Large intestine (tissue), 3 donors: ENCODE data around the gene SNTB2. TPM values are rescaled to one million over a fixed set of nuclear protein-coding genes. Genes with fewer than 3 reads are reported as not detected.

Experiments used
- DNase-seq, 2 donors: peaks; one replicate each; pipeline versions ENCODE4 v3.0.0 to v3.0.0-alpha.2; 2013
- H3K27ac ChIP-seq: one replicate; pipeline ENCODE4 v1.5.1; 2013; ENCODE audit warnings: low read length
- H3K27me3 ChIP-seq: 2 replicates; pipeline ENCODE4 v1.6.1; 2013; ENCODE audit warnings: low read length; ENCODE audit not compliant: control insufficient read depth, insufficient read depth
- H3K36me3 ChIP-seq: 2 replicates; pipeline ENCODE4 v1.6.1; 2013; ENCODE audit warnings: low read length; ENCODE audit not compliant: control insufficient read depth, insufficient read depth
- H3K4me1 ChIP-seq: one replicate; pipeline ENCODE4 v1.6.1; 2013; ENCODE audit warnings: low read length; ENCODE audit not compliant: control insufficient read depth, insufficient read depth
- H3K4me3 ChIP-seq: one replicate; pipeline ENCODE4 v1.5.1; 2013; ENCODE audit warnings: low read length
- H3K9me3 ChIP-seq: one replicate; pipeline ENCODE4 v1.6.1; 2013; ENCODE audit warnings: mild to moderate bottlenecking, low read depth, low read length, moderate library complexity; ENCODE audit not compliant: control insufficient read depth
- WGBS: methylation state at CpG from one replicate; pipeline ENCODE4 v1.1.5; 2013; ENCODE audit warnings: low lambda C conversion rate; ENCODE audit not compliant: insufficient coverage; 5-methylcytosine and 5-hydroxymethylcytosine counted together
- polyA plus RNA-seq: library from polyadenylated mRNA; unstranded; fragments of 120-200 nt; gene quantifications from one replicate; pipeline ENCODE4 v1.2.1, GENCODE V29; 2013

The SNTB2 gene
- polyA plus RNA-seq, 1 donor: 8.8 TPM

- Histone ChIP-seq H3K36me3 (peaks cover 60% of the 10 kb centered on the region), H3K9me3 (no peaks in the 10 kb centered on the region), H3K27me3 (no peaks in the 10 kb centered on the region), H3K27ac (no peak overlapping the region), H3K4me1 (peaks cover 3% of the 10 kb centered on the region), H3K4me3 (no peak overlapping the region)
- no peak for DNase-seq
- whole genome bisulfite sequencing: 100% methylated on average over 1 of the region's 11 CpGs
Measured at GRCh38 chr16:69314534-69314933, 127.6 kb downstream of the SNTB2 start.

- peaks cover 3% of the 10 kb centered on the region for H3K4me1 ChIP-seq
Measured at GRCh38 chr16:69315486-69316311, 128.7 kb downstream of the SNTB2 start.

DNA sequence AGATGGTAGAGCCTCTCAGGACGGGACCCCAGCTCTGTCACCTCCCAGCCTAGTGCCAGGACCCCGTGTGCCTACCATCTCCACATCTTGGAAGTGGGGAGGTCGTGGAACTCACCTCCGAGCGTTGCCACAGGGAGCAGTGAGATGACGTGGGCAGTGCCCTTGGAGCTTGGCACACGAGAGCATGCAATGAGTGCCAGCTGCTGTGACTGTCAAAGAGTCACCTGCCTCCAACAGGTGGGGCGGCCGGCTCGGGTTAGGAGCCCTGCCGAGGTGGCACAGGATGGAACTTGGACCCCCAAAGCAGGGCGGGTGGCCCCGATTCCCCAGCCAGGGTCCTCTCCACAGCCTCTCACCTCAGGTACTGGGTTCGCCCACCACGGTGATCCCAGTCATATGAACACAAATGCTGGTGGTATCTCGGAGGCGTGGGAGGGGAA lies 129.7 kb downstream of the SNTB2 start:
- no CpG with 5 or more reads among the region's 17 CpGs for WGBS
- Histone ChIP-seq H3K36me3 (peaks cover 81% of the 10 kb centered on the region), H3K9me3 (no peaks in the 10 kb centered on the region), H3K27ac (no peak overlapping the region), H3K27me3 (no peaks in the 10 kb centered on the region), H3K4me3 (no peak overlapping the region), H3K4me1 (peaks cover 3% of the 10 kb centered on the region)
- DNase-seq: no peak

More at GRCh38 chr16:69315486-69316311, 128.7 kb downstream of the SNTB2 start:
- H3K4me3 ChIP-seq: no peak overlapping the region
- H3K9me3 ChIP-seq: no peaks in the 10 kb centered on the region
- DNase-seq: no peak
- H3K27ac ChIP-seq: no peak overlapping the region
- 92% methylated on average over 8 of the region's 30 CpGs for WGBS
- no peaks in the 10 kb centered on the region for H3K27me3 ChIP-seq
- H3K36me3 ChIP-seq: peaks cover 72% of the 10 kb centered on the region

DNA sequence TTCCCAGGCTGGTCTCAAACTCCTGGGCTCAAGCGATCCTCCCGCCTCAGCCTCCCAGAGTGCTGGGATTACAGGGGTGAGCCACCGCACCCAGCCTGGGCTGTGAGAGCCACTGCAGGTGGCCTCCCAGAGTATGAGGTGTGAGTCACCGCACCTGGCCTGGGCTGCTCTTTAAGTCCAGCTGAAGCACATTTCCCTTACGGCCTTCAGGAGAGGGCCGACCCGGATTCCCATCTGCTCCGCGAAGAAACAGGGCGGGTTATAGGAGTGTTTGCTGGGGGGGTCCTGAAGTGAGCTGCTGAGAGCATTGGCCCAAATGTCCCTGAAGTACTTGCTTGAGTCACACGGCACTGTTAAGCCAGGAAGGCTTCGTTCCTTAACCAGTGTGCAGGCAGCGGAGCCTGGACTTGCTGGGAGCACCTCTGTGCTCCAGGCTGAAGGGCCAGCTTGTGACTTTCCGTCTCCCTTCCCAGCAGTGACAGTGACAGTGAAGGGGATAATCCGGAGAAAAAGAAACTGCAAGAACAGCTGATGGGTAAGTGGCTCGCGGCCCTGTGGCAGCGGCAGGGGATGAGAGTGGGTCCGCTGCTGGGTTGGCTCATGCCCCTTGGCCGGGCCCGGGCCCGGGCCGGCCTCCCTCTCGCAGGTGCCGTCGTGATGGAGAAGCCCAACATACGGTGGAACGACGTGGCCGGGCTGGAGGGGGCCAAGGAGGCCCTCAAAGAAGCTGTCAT lies 131.4 kb downstream of the SNTB2 start:
- H3K27ac ChIP-seq: no peak overlapping the region
- no peaks in the 10 kb centered on the region for H3K9me3 ChIP-seq
- no peak overlapping the region for H3K4me3 ChIP-seq
- no CpG with 5 or more reads among the region's 30 CpGs for WGBS
- H3K4me1 ChIP-seq: no peaks in the 10 kb centered on the region
- peaks cover 95% of the 10 kb centered on the region for H3K36me3 ChIP-seq
- DNase-seq: no peak
- no peaks in the 10 kb centered on the region for H3K27me3 ChIP-seq

DNA sequence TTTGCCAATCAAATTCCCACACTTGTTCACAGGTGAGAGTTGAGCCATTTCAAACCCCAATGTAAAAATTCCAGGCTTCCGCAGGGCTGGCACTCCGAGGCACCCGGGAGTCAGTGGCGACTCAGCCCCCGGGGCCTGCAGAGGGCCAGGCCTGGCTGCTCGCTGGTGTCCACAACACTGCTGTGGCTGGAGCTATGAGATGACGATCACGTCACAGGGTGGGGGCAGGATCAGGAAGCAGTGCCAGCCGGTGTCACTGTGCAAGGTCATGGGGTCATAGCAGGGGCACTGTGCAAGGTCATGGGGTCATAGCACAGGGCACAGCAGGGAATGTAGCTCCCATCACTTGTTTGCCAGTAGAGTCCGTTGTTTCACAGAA lies 131.9 kb downstream of the SNTB2 start:
- DNase-seq: no peak
- no peak overlapping the region for H3K27ac ChIP-seq
- H3K36me3 ChIP-seq: peaks cover 95% of the 10 kb centered on the region

DNA sequence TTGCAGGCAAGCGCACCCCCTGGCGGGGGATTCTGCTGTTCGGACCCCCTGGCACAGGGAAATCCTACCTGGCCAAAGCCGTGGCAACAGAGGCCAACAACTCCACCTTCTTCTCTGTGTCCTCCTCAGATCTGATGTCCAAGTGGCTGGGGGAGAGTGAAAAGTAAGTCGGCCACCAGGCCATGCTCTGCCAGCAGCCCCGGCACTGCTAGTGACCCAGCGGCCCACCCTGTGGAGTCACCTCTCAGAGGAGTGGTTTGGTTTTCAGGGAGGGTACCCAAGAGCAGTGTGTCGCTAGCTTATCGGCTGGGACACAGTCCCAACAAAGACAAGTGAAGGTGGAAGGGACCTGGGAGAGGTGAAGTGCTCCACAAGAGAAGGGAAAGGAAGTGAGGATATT lies 132.4 kb downstream of the SNTB2 start:
- Histone ChIP-seq H3K27me3 (no peaks in the 10 kb centered on the region), H3K4me3 (no peak overlapping the region), H3K9me3 (no peaks in the 10 kb centered on the region), H3K27ac (no peak overlapping the region), H3K36me3 (peaks cover 96% of the 10 kb centered on the region), H3K4me1 (no peaks in the 10 kb centered on the region)
- WGBS: no CpG with 5 or more reads among the region's 9 CpGs
- no peak for DNase-seq

More for the DNA sequence above, 131.9 kb downstream of the SNTB2 start:
- Histone ChIP-seq H3K9me3 (no peaks in the 10 kb centered on the region), H3K4me1 (no peaks in the 10 kb centered on the region), H3K27me3 (no peaks in the 10 kb centered on the region), H3K4me3 (no peak overlapping the region)
- no CpG with 5 or more reads among the region's 10 CpGs for WGBS

DNA sequence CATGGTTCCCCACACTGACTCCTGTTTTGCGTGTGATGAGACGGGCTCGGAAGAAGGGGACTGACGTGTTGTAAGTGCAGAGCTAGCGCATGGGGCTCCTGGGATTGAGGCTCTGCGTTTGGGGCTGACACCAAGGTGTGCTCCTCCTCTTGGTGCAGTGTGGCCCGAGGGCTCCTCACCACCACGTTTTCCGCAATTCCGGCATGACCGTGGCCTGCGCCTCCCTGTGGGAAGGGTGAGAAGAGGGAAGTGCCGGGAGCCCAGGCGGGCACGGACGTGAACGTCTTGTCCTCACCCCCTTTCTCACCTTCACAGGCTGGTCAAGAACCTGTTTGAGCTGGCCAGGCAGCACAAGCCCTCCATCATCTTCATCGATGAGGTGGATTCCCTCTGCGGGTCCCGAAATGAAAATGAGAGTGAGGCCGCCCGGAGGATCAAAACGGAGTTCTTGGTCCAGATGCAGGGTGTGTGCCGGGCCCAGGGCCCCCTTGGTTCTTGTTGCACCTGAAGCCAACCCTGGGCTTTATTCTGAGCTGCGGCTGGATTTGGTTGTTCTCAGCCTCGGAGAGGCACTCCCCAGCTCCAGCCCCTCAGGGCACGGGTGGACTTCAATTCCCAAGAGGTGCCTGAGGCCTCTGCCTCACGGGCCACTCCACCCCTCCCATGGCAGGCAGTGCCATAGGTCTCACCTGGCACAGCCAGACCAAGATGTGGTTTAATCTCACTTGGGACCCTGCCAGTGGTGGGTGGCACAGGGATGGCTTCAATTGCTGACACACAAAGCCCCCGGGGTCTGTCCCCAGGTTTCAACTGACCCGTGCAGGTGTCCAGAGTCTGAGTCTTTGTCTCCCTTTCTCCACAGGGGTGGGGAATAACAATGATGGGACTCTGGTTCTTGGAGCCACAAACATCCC lies 133.1 kb downstream of the SNTB2 start:
- H3K27ac ChIP-seq: no peak overlapping the region
- no CpG with 5 or more reads among the region's 30 CpGs for WGBS
- H3K27me3 ChIP-seq: no peaks in the 10 kb centered on the region
- H3K4me1 ChIP-seq: peaks cover 2% of the 10 kb centered on the region
- no peaks in the 10 kb centered on the region for H3K9me3 ChIP-seq
- H3K36me3 ChIP-seq: peaks cover 96% of the 10 kb centered on the region
- DNase-seq: no peak
- no peak overlapping the region for H3K4me3 ChIP-seq

DNA sequence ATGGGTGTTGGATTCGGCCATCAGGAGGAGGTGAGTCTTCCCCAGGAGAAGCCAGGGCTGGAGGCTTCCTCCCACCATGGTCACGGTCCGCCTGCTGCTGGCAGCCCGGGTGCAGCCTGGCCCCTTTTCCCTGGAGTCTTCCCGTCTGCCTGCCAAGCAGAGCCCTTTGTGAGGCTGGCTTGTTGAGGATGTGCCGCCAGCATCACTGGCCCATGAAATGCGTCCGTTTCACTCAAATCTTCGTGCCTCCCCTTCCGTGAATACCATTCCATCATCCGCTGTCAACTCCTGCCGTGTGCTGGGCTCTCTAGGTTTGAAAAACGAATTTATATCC lies 133.7 kb downstream of the SNTB2 start:
- Histone ChIP-seq H3K9me3 (no peaks in the 10 kb centered on the region), H3K36me3 (peaks cover 92% of the 10 kb centered on the region), H3K4me1 (peaks cover 4% of the 10 kb centered on the region), H3K4me3 (no peak overlapping the region), H3K27me3 (no peaks in the 10 kb centered on the region), H3K27ac (no peak overlapping the region)
- no peak for DNase-seq
- WGBS: 98% methylated on average over 5 of the region's 13 CpGs

DNA sequence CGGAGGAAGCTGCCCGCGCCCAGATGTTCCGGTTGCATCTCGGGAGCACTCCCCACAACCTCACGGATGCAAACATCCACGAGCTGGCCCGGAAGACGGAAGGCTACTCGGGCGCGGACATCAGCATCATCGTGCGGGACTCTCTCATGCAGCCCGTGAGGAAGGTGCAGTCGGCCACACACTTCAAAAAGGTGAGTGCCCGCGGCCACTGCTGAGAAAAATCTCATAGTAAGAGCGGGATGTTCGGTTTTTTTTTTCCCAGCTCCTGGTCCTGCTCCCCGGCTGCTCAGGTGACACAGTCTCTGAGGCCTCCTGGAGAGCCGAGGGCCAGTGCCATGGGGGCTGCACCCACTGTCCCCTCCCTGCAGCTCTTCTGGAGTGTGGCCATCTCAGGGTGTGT lies 134.1 kb downstream of the SNTB2 start:
- Histone ChIP-seq H3K36me3 (peaks cover 92% of the 10 kb centered on the region), H3K27me3 (no peaks in the 10 kb centered on the region), H3K4me1 (peaks cover 8% of the 10 kb centered on the region), H3K9me3 (no peaks in the 10 kb centered on the region), H3K27ac (no peak overlapping the region), H3K4me3 (no peak overlapping the region)
- WGBS: no CpG with 5 or more reads among the region's 22 CpGs
- DNase-seq: no peak

GRCh38 chr16:69322343-69322742 lies 135.4 kb downstream of the SNTB2 start:
- no peak for DNase-seq
- H3K27me3 ChIP-seq: no peaks in the 10 kb centered on the region
- no CpG with 5 or more reads among the region's 7 CpGs for WGBS
- peaks cover 82% of the 10 kb centered on the region for H3K36me3 ChIP-seq
- H3K4me3 ChIP-seq: no peak overlapping the region
- H3K4me1 ChIP-seq: peaks cover 19% of the 10 kb centered on the region
- no peak overlapping the region for H3K27ac ChIP-seq
- H3K9me3 ChIP-seq: no peaks in the 10 kb centered on the region
